GM21619 (cell line): ENCODE measurements around the gene SPINK9.
A peak's percentile ranks its signal among the peaks of the same experiment; 100 is the strongest.
"Not testable (repeated sequence)": the region's sequence is repeated elsewhere in the genome, so short reads cannot be mapped to it uniquely, and the experiment has no call there.

ENCODE experiments used
- ATAC-seq: cut with Tn5 transposase; IDR thresholded peaks from one replicate; pipeline ENCODE4 v1.9.1; 2021; ENCODE audit not compliant: unreplicated experiment

SPINK9 gene

GRCh38 chr5:148335259-148335658, at the start of gene SPINK9:
Gene SPINK9 (plus strand): TSS chr5:148335559. CDS start chr5:148335614, 55 bp downstream.
- no peak for ATAC-seq

- ATAC-seq, result no peak
Observed at GRCh38 chr5:148290271-148291195, 44.8 kb upstream of the SPINK9 start.

- ATAC-seq, result no peak
Observed at GRCh38 chr5:148297731-148298130, 37.6 kb upstream of the SPINK9 start.

- ATAC-seq, result no peak
Observed at GRCh38 chr5:148306446-148306845, 28.9 kb upstream of the SPINK9 start.

- no peak for ATAC-seq
Observed at GRCh38 chr5:148309019-148309418, 26.3 kb upstream of the SPINK9 start.

GRCh38 chr5:148309746-148310145, 25.6 kb upstream of the SPINK9 start:
- no peak for ATAC-seq

GRCh38 chr5:148311484-148311883, 23.9 kb upstream of the SPINK9 start:
- no peak for ATAC-seq

GRCh38 chr5:148312153-148312552, 23.2 kb upstream of the SPINK9 start, which contains the start of gene SPINK7:
Gene SPINK7 (plus strand): TSS chr5:148312423. CDS start chr5:148312484, 61 bp downstream.
- ATAC-seq, result no peak

GRCh38 chr5:148314187-148314586, 21.2 kb upstream of the SPINK9 start:
- no peak for ATAC-seq

- ATAC-seq, result no peak
Observed at GRCh38 chr5:148314731-148315130, 20.6 kb upstream of the SPINK9 start.

- not testable (repeated sequence) for ATAC-seq
Observed at GRCh38 chr5:148320011-148320963, 15.1 kb upstream of the SPINK9 start.

- no peak for ATAC-seq
Observed at GRCh38 chr5:148333262-148333849, 2.0 kb upstream of the SPINK9 start.

- peak; percentile 81 for ATAC-seq
Observed at GRCh38 chr5:148336704-148337435, 1.5 kb downstream of the SPINK9 start.

GRCh38 chr5:148342371-148343045, 7.1 kb downstream of the SPINK9 start:
- ATAC-seq, result no peak

GRCh38 chr5:148343046-148343407, 7.7 kb downstream of the SPINK9 start:
- no peak for ATAC-seq

GRCh38 chr5:148343603-148344487, 8.5 kb downstream of the SPINK9 start:
- no peak for ATAC-seq

GRCh38 chr5:148347706-148348105, 12.3 kb downstream of the SPINK9 start:
- ATAC-seq, result no peak

GRCh38 chr5:148352696-148353095, 17.3 kb downstream of the SPINK9 start:
- ATAC-seq, result no peak

- ATAC-seq, result no peak
Observed at GRCh38 chr5:148353634-148354033, 18.3 kb downstream of the SPINK9 start.
